Measurements from ENCODE around the gene DPP6.

The DPP6 gene

DNA sequence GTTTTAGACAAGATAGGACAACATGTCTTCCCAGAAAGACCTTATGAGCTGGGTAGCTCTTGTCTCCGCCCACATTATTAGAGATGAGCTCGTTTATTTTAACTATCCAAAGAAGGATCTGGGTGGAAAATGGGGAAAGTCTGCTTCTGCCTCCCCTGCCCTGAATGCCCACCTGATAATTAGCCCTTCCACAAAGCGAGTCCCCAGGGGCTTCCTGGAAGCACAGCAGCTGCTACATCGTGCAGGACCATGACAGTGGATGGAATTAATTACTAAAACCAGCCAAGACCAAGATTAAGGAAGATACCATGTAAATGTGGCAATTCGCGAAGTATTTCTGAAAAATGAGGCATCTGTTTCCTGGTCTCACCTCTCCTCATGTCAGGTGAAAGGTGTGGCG, 576.4 kb downstream of the DPP6 start:
- DNase-seq (ENCODE audit: low read depth), result no peak
- H3K4me3 ChIP-seq (ENCODE audit: low read depth, low read length), result no peak overlapping the region
- TF ChIP-seq, protein P1, sequence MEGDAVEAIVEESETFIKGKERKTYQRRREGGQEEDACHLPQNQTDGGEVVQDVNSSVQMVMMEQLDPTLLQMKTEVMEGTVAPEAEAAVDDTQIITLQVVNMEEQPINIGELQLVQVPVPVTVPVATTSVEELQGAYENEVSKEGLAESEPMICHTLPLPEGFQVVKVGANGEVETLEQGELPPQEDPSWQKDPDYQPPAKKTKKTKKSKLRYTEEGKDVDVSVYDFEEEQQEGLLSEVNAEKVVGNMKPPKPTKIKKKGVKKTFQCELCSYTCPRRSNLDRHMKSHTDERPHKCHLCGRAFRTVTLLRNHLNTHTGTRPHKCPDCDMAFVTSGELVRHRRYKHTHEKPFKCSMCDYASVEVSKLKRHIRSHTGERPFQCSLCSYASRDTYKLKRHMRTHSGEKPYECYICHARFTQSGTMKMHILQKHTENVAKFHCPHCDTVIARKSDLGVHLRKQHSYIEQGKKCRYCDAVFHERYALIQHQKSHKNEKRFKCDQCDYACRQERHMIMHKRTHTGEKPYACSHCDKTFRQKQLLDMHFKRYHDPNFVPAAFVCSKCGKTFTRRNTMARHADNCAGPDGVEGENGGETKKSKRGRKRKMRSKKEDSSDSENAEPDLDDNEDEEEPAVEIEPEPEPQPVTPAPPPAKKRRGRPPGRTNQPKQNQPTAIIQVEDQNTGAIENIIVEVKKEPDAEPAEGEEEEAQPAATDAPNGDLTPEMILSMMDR (IDR thresholded peaks at IDR 0.05; ENCODE audit: low read depth, low read length, missing control alignments), result no peak

DNA sequence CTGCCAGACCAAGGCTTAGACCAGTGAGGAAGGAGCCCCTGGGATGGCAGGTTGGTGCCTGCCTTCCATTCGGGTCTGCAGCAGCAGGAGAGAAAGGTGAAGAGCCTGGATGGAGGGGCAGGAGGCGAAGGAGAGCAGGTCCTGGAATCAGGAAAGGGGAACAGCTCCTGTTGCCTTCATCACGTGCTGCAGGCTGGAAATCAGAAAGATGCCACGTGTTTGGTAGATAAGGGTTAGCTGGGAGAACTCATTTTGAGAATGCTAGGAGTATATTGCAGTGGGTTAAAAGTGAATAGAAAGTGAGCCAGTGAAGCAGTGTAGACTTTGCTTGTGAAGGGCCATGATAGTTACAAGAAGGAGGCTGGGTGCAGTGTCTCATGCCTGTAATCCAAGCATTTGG, 579.0 kb downstream of the DPP6 start:
- TF ChIP-seq, protein P1 (IDR thresholded peaks at IDR 0.05; ENCODE audit: low read depth, low read length, missing control alignments), result no peak
- no peak for DNase-seq (ENCODE audit: low read depth)
- H3K4me3 ChIP-seq (ENCODE audit: low read depth, low read length), result no peak overlapping the region

GRCh38 chr7:154633641-154634040, 581.4 kb downstream of the DPP6 start:
- no peak for DNase-seq (ENCODE audit: low read depth)
- TF ChIP-seq, protein P1 (IDR thresholded peaks at IDR 0.05; ENCODE audit: low read depth, low read length, missing control alignments), result no peak
- no peak overlapping the region for H3K4me3 ChIP-seq (ENCODE audit: low read depth, low read length)

- no peak overlapping the region for H3K4me3 ChIP-seq (ENCODE audit: low read depth, low read length)
- DNase-seq (ENCODE audit: low read depth), result no peak
- TF ChIP-seq, protein P1 (IDR thresholded peaks at IDR 0.05; ENCODE audit: low read depth, low read length, missing control alignments), result no peak
Observed at GRCh38 chr7:154638286-154638685, 586.1 kb downstream of the DPP6 start.

DNA sequence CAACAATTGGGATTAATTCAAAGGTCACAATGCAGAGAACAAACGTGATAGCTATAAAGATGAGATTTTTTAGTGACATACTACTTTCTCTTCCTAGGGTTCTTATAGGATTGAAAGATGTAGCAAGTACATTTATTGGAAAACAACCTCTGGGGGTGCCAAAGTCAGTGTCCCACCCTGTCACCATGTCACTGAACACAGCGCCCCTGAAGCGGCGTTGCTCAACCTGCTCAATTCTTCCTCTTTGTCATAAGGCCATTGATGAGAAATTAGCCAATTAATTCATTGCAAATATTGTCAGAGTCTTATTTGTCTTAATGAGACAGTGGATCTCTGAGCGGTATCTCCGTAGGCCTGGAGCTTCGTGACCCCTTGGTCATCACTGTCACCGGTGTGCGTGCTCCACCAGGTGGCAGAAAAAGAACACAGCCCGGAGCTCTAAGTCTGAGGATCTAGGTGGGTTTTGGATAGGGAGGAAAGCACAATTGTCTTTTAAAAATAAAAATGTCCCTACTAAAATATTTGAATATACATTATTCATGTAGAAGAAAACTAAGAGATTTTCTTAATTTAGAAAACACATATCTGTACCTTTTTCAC, 588.2 kb downstream of the DPP6 start:
- DNase-seq (ENCODE audit: low read depth), result no peak
- TF ChIP-seq, protein P1 (IDR thresholded peaks at IDR 0.05; ENCODE audit: low read depth, low read length, missing control alignments), result no peak
- H3K4me3 ChIP-seq (ENCODE audit: low read depth, low read length), result no peak overlapping the region

GRCh38 chr7:154640917-154641316, 588.7 kb downstream of the DPP6 start:
- TF ChIP-seq, protein P1 (IDR thresholded peaks at IDR 0.05; ENCODE audit: low read depth, low read length, missing control alignments), result no peak
- no peak for DNase-seq (ENCODE audit: low read depth)
- H3K4me3 ChIP-seq (ENCODE audit: low read depth, low read length), result no peak overlapping the region

GRCh38 chr7:154644366-154644765, 592.2 kb downstream of the DPP6 start:
- TF ChIP-seq, protein P1 (IDR thresholded peaks at IDR 0.05; ENCODE audit: low read depth, low read length, missing control alignments), result no peak
- no peak for DNase-seq (ENCODE audit: low read depth)
- no peak overlapping the region for H3K4me3 ChIP-seq (ENCODE audit: low read depth, low read length)
